HEK293 (cell line): Measurements from ENCODE around the gene CRYZL1.

Source experiments
- GLIS1 ChIP-seq: fragments of 450-650 bp; formaldehyde crosslinking; IDR thresholded peaks from 2 replicates; pipeline ENCODE4 v1.5.1; 2016; ENCODE audit warnings: missing biosample characterization, missing genetic modification characterization
- IKZF3 ChIP-seq: fragments of 450-650 bp; IDR thresholded peaks from 2 replicates; pipeline ENCODE4 v1.5.0; 2018; ENCODE audit warnings: missing biosample characterization, mild to moderate bottlenecking, missing genetic modification characterization, moderate library complexity
- INSM2 ChIP-seq: fragments of 450-650 bp; formaldehyde crosslinking; IDR thresholded peaks from 2 replicates; pipeline ENCODE4 v1.5.1; 2016; ENCODE audit warnings: missing biosample characterization, missing genetic modification characterization
- PRDM4 ChIP-seq: fragments of 450-650 bp; formaldehyde crosslinking; IDR thresholded peaks from 2 replicates; pipeline ENCODE4 v1.5.1; 2017; ENCODE audit warnings: missing biosample characterization, missing genetic modification characterization
- ZEB2 ChIP-seq: fragments of 450-650 bp; formaldehyde crosslinking; IDR thresholded peaks from 2 replicates; pipeline ENCODE4 v1.5.1; 2016; ENCODE audit warnings: missing biosample characterization, missing genetic modification characterization
- ZFHX2 ChIP-seq: fragments of 450-650 bp; formaldehyde crosslinking; conservative IDR thresholded peaks from 2 replicates; pipeline ENCODE4 v1.5.1; 2016; ENCODE audit warnings: missing biosample characterization, missing genetic modification characterization
- ZNF140 ChIP-seq: fragments of 450-650 bp; formaldehyde crosslinking; IDR thresholded peaks from 2 replicates; pipeline ENCODE4 v1.5.1; 2016; ENCODE audit warnings: missing biosample characterization, missing genetic modification characterization
- ZNF157 ChIP-seq: fragments of 450-650 bp; formaldehyde crosslinking; IDR thresholded peaks from 2 replicates; pipeline ENCODE4 v1.5.1; 2016; ENCODE audit warnings: missing biosample characterization, missing genetic modification characterization
- ZNF175 ChIP-seq: fragments of 450-650 bp; formaldehyde crosslinking; IDR thresholded peaks from 2 replicates; pipeline ENCODE4 v1.5.1; 2016; ENCODE audit warnings: missing biosample characterization, missing genetic modification characterization
- ZNF239 ChIP-seq: fragments of 450-650 bp; formaldehyde crosslinking; IDR thresholded peaks from 2 replicates; pipeline ENCODE4 v1.5.1; 2016; ENCODE audit warnings: missing biosample characterization, missing genetic modification characterization
- ZNF274 ChIP-seq, 2 experiments: fragments of 200-500 bp in 1 of 2; fragments of 450-650 bp in 1 of 2; sonication (Bioruptor generic) in 1 of 2; formaldehyde crosslinking in 1 of 2; IDR thresholded peaks; 2 replicates each; pipeline versions ENCODE4 v1.5.1 to v1.6.1; 2014 to 2016; ENCODE audit warnings: borderline replicate concordance in 1 of 2, inconsistent platforms in 1 of 2, low read length in 1 of 2, missing biosample characterization in 1 of 2, missing genetic modification characterization in 1 of 2
- ZNF354C ChIP-seq: fragments of 450-650 bp; formaldehyde crosslinking; IDR thresholded peaks from 2 replicates; pipeline ENCODE4 v1.5.1; 2016; ENCODE audit warnings: missing biosample characterization, missing genetic modification characterization, low read depth, borderline replicate concordance
- ZNF394 ChIP-seq: fragments of 450-650 bp; formaldehyde crosslinking; IDR thresholded peaks from 2 replicates; pipeline ENCODE4 v1.5.1; 2016; ENCODE audit warnings: missing biosample characterization, missing genetic modification characterization, mild to moderate bottlenecking, moderate library complexity, borderline replicate concordance
- ZNF433 ChIP-seq: fragments of 450-650 bp; formaldehyde crosslinking; IDR thresholded peaks from 2 replicates; pipeline ENCODE4 v1.5.1; 2016; ENCODE audit warnings: missing biosample characterization, missing genetic modification characterization, low read depth
- ZNF518A ChIP-seq: fragments of 450-650 bp; formaldehyde crosslinking; conservative IDR thresholded peaks from 2 replicates; pipeline ENCODE4 v1.5.1; 2016; ENCODE audit warnings: low read depth, missing biosample characterization, missing genetic modification characterization
- ZNF585B ChIP-seq: fragments of 450-650 bp; formaldehyde crosslinking; IDR thresholded peaks from 2 replicates; pipeline ENCODE4 v1.5.1; 2016; ENCODE audit warnings: missing biosample characterization, missing genetic modification characterization
- ZNF629 ChIP-seq: fragments of 450-650 bp; formaldehyde crosslinking; IDR thresholded peaks from 2 replicates; pipeline ENCODE4 v1.5.1; 2017; ENCODE audit warnings: missing biosample characterization, missing genetic modification characterization
- ZNF777 ChIP-seq: fragments of 450-650 bp; formaldehyde crosslinking; IDR thresholded peaks from 2 replicates; pipeline ENCODE4 v1.5.1; 2017; ENCODE audit warnings: missing biosample characterization, missing genetic modification characterization, borderline replicate concordance
- ZNF791 ChIP-seq: fragments of 450-650 bp; formaldehyde crosslinking; IDR thresholded peaks from 2 replicates; pipeline ENCODE4 v1.5.1; 2016; ENCODE audit warnings: missing biosample characterization, missing genetic modification characterization
- ZXDB ChIP-seq: fragments of 450-650 bp; formaldehyde crosslinking; IDR thresholded peaks from 2 replicates; pipeline ENCODE4 v1.5.1; 2016; ENCODE audit warnings: missing biosample characterization, missing genetic modification characterization
- TF ChIP-seq, protein P1 (sequence below): fragments of 450-650 bp; formaldehyde crosslinking; IDR thresholded peaks from 2 replicates; pipeline ENCODE4 v1.5.1; 2016; ENCODE audit warnings: missing biosample characterization, missing genetic modification characterization
- TF ChIP-seq, protein P2 (sequence below): fragments of 450-650 bp; formaldehyde crosslinking; IDR thresholded peaks from 2 replicates; pipeline ENCODE4 v1.5.1; 2016; ENCODE audit warnings: missing biosample characterization, missing genetic modification characterization
- TF ChIP-seq, protein P3 (sequence below): fragments of 450-650 bp; formaldehyde crosslinking; IDR thresholded peaks from 2 replicates; pipeline ENCODE4 v1.5.1; 2016; ENCODE audit warnings: missing biosample characterization, missing genetic modification characterization

Gene CRYZL1

DNA sequence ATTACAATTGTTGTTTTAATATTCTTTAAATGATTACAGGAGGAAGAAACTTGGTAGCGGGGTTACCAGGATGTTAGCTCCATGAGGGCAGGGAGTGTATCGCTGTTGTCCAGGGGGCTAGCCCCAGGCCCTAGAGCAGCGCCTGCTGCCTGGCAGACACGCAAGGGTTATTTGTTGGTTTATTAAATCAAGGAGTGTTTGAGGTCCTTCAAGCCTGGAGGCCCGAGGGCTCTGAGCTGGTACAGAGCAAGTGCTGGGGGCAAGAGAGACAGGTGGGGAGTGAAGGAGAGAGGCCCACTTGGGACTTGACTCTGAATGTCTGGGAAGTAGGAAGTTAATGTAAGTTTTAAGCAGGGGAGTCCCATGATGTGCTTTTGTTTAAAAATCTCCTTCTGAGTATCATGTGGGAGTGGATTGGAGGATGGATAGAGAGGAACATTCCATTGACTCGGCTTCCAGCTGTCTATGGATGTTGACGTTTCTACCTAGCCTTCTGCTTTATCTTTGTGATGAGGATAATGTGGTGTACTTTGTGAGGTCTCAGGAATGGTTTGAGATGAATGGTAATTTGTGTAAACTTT lies 9.5 kb upstream of the CRYZL1 start (continued):
- TF ChIP-seq, protein P1, sequence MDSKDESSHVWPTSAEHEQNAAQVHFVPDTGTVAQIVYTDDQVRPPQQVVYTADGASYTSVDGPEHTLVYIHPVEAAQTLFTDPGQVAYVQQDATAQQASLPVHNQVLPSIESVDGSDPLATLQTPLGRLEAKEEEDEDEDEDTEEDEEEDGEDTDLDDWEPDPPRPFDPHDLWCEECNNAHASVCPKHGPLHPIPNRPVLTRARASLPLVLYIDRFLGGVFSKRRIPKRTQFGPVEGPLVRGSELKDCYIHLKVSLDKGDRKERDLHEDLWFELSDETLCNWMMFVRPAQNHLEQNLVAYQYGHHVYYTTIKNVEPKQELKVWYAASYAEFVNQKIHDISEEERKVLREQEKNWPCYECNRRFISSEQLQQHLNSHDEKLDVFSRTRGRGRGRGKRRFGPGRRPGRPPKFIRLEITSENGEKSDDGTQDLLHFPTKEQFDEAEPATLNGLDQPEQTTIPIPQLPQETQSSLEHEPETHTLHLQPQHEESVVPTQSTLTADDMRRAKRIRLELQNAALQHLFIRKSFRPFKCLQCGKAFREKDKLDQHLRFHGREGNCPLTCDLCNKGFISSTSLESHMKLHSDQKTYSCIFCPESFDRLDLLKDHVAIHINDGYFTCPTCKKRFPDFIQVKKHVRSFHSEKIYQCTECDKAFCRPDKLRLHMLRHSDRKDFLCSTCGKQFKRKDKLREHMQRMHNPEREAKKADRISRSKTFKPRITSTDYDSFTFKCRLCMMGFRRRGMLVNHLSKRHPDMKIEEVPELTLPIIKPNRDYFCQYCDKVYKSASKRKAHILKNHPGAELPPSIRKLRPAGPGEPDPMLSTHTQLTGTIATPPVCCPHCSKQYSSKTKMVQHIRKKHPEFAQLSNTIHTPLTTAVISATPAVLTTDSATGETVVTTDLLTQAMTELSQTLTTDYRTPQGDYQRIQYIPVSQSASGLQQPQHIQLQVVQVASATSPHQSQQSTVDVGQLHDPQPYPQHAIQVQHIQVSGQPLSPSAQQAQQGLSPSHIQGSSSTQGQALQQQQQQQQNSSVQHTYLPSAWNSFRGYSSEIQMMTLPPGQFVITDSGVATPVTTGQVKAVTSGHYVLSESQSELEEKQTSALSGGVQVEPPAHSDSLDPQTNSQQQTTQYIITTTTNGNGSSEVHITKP (tag by site-specific recombination) = peak; percentile 82
- TF ChIP-seq ZXDB (tag by site-specific recombination) (no peak; the same call in 1 of the 2 replicates), GLIS1 (tag by site-specific recombination) (0 out of 2 replicates have a peak, but pooled peaks have one; percentile 5), ZNF157 (no peak), IKZF3 (tag by site-specific recombination) (no peak), ZNF791 (tag by site-specific recombination) (no peak), ZNF433 (no peak), ZNF518A (no peak), ZNF239 (no peak), PRDM4 (no peak), ZNF394 (tag by site-specific recombination) (no peak), ZNF274 (IDR thresholded peaks at IDR 0.05; ENCODE audit: low read length) (no peak), ZNF274 (tag by site-specific recombination; IDR thresholded peaks at IDR 0.05; ENCODE audit: borderline replicate concordance) (no peak), ZEB2 (tag by site-specific recombination) (no peak), ZNF175 (no peak), INSM2 (no peak), ZNF777 (tag by site-specific recombination) (no peak), ZNF629 (tag by site-specific recombination) (no peak), ZNF585B (tag by site-specific recombination) (no peak), ZNF354C (tag by site-specific recombination) (no peak), ZNF140 (tag by site-specific recombination) (no peak), ZFHX2 (tag by site-specific recombination) (peak; percentile 26; the same call in 1 of the 2 replicates)
- TF ChIP-seq, protein P2, sequence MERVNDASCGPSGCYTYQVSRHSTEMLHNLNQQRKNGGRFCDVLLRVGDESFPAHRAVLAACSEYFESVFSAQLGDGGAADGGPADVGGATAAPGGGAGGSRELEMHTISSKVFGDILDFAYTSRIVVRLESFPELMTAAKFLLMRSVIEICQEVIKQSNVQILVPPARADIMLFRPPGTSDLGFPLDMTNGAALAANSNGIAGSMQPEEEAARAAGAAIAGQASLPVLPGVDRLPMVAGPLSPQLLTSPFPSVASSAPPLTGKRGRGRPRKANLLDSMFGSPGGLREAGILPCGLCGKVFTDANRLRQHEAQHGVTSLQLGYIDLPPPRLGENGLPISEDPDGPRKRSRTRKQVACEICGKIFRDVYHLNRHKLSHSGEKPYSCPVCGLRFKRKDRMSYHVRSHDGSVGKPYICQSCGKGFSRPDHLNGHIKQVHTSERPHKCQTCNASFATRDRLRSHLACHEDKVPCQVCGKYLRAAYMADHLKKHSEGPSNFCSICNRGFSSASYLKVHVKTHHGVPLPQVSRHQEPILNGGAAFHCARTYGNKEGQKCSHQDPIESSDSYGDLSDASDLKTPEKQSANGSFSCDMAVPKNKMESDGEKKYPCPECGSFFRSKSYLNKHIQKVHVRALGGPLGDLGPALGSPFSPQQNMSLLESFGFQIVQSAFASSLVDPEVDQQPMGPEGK (tag by site-specific recombination) = peak; percentile 44; the same call in 1 of the 2 replicates
- TF ChIP-seq, protein P3, sequence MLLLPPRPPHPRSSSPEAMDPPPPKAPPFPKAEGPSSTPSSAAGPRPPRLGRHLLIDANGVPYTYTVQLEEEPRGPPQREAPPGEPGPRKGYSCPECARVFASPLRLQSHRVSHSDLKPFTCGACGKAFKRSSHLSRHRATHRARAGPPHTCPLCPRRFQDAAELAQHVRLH = no peak
